Loucy (cell line): ENCODE results near the gene GALT.

Experiments
- H2AFZ ChIP-seq: fragments of 200-600 bp; sonication (generic); 2 replicates; pipeline ENCODE4 v1.6.0; 2016; ENCODE audit warnings: antibody characterized with exemption, mild to moderate bottlenecking, low read length, moderate library complexity
- H3F3A ChIP-seq: fragments of 200-600 bp; 2 replicates; pipeline ENCODE4 v1.6.0; 2016; ENCODE audit warnings: antibody characterized with exemption, low read depth, mild to moderate bottlenecking
- H3K27me3 ChIP-seq: fragments of 200-600 bp; sonication (generic); 2 replicates; pipeline ENCODE4 v1.6.1; 2014; ENCODE audit warnings: low read length, mild to moderate bottlenecking; ENCODE audit not compliant: insufficient read depth, poor library complexity, severe bottlenecking
- H3K36me3 ChIP-seq: fragments of 200-600 bp; sonication (generic); 2 replicates; pipeline ENCODE4 v1.6.1; 2016; ENCODE audit warnings: low read length; ENCODE audit not compliant: insufficient read depth
- H3K4me1 ChIP-seq: fragments of 200-600 bp; sonication (generic); 2 replicates; pipeline ENCODE4 v1.5.1; 2014; ENCODE audit warnings: low read length, mild to moderate bottlenecking; ENCODE audit not compliant: insufficient read depth, poor library complexity, severe bottlenecking
- H3K4me2 ChIP-seq: fragments of 200-600 bp; sonication (generic); 2 replicates; pipeline ENCODE4 v1.6.0; 2014; ENCODE audit warnings: antibody characterized with exemption, low read length, low read depth, mild to moderate bottlenecking; ENCODE audit not compliant: poor library complexity, severe bottlenecking
- H3K4me3 ChIP-seq: fragments of 200-600 bp; sonication (generic); 2 replicates; pipeline ENCODE4 v1.5.1; 2014; ENCODE audit warnings: low read length, mild to moderate bottlenecking, mixed read lengths; ENCODE audit not compliant: poor library complexity, severe bottlenecking
- H3K79me2 ChIP-seq: fragments of 200-600 bp; sonication (generic); 2 replicates; pipeline ENCODE4 v1.6.1; 2014; ENCODE audit warnings: low read length; ENCODE audit not compliant: insufficient read depth
- H3K9ac ChIP-seq: fragments of 200-600 bp; sonication (generic); 2 replicates; pipeline ENCODE4 v1.6.0; 2014; ENCODE audit warnings: mild to moderate bottlenecking, low read depth, low read length, moderate library complexity; ENCODE audit not compliant: poor library complexity, severe bottlenecking
- H3K9me2 ChIP-seq: fragments of 200-600 bp; sonication (generic); replicated peaks from 2 replicates; pipeline ENCODE4 v1.6.1; 2016; ENCODE audit warnings: low read depth, low read length, mixed read lengths
- H3K9me3 ChIP-seq: fragments of 200-600 bp; sonication (generic); 2 replicates; pipeline ENCODE4 v1.6.1; 2014; ENCODE audit warnings: mild to moderate bottlenecking, antibody characterized with exemption, low read length, low read depth; ENCODE audit not compliant: insufficient read depth
- H4K20me1 ChIP-seq: fragments of 200-600 bp; sonication (generic); 2 replicates; pipeline ENCODE4 v1.6.0; 2014; ENCODE audit warnings: antibody characterized with exemption, low read length, mild to moderate bottlenecking; ENCODE audit not compliant: insufficient read depth, poor library complexity, severe bottlenecking
- CTCF ChIP-seq: fragments of 200-600 bp; sonication (generic); conservative IDR thresholded peaks from 2 replicates; pipeline ENCODE4 v1.5.1; 2014; ENCODE audit warnings: mild to moderate bottlenecking, antibody characterized with exemption, low read length
- EZH2phosphoT487 ChIP-seq: fragments of 200-600 bp; IDR thresholded peaks from 2 replicates; pipeline ENCODE4 v1.6.1; 2018; ENCODE audit warnings: antibody characterized with exemption, mild to moderate bottlenecking, moderate library complexity, borderline replicate concordance

The GALT gene

DNA sequence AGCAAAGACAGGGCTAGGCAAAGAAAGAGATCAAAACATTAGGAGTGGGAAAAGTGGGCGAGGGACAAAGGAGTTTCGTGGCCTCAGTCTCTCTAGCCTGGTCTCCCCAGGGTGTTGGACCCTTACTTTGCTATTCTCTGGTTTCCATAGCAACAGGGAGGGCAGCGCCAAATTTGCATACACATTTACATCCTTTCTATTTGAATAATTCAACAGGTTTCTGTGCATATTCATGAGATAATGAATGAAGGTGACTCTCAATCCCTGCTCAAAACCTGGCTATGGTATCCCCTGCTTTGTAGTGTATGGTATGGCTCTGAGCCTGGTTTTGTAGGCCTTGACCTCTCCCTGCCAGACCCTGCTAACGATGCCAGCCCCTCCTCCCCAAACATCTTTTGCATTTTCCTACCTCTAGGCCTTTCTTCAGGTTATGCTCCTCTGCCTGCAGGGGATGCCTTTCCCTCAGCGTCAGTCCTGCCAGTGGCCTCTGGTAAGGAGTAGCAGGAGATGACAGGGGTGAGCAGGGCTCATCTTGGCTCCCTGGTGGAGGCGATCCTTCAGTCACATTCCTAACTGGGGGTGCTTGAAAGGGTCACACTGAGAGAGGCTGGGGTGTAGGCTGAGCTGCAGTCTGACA, 44.4 kb upstream of the GALT start:
- no peaks in the 10 kb centered on the region for H3K4me1 ChIP-seq
- H3K4me3 ChIP-seq: no peak overlapping the region
- H3K9me2 ChIP-seq: no peaks in the 10 kb centered on the region
- no peaks in the 10 kb centered on the region for H3K79me2 ChIP-seq
- no peaks in the 10 kb centered on the region for H4K20me1 ChIP-seq
- no peak overlapping the region for H3K9ac ChIP-seq
- H3K4me2 ChIP-seq: no peak overlapping the region
- H3K9me3 ChIP-seq: no peaks in the 10 kb centered on the region
- H3F3A ChIP-seq: no peaks in the 10 kb centered on the region
- TF ChIP-seq EZH2phosphoT487 (no peak), CTCF (no peak)
- H3K27me3 ChIP-seq: no peaks in the 10 kb centered on the region
- H2AFZ ChIP-seq: no peak overlapping the region
- no peaks in the 10 kb centered on the region for H3K36me3 ChIP-seq

DNA sequence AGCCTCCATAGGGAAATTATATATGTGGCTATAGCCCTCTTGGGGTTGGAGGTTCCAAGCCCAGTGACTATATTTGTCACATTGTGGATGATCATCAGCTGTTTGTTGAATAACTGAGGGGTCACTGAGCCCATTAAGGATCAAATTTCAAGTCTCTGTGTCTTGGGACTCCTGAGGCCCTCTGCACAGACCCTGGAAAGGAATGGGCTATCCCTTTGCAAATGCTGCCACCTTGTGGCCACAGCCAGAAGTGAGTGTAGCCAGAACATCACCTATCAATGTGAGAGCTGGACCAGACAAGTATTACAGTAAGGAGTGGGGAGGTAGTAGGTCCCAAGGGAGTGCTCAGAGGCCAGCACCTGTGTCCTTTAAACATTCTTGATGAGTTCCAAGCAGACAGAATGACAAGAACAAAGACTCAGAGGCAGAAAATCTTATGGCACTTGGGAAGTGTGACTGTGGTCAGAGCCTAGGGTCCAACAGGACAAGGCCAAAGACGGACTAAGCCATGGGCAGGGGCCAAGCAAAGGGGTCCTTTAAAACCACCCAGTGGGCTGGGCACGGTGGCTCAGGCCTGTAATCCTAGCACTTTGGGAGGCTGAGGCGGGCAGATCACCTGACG, 42.8 kb upstream of the GALT start:
- no peaks in the 10 kb centered on the region for H3K27me3 ChIP-seq
- no peaks in the 10 kb centered on the region for H3K79me2 ChIP-seq
- no peaks in the 10 kb centered on the region for H3F3A ChIP-seq
- H2AFZ ChIP-seq: no peak overlapping the region
- H4K20me1 ChIP-seq: no peaks in the 10 kb centered on the region
- no peak overlapping the region for H3K4me2 ChIP-seq
- no peaks in the 10 kb centered on the region for H3K9me3 ChIP-seq
- no peak overlapping the region for H3K4me3 ChIP-seq
- H3K36me3 ChIP-seq: no peaks in the 10 kb centered on the region
- TF ChIP-seq EZH2phosphoT487 (no peak), CTCF (peak; percentile 95)
- no peak overlapping the region for H3K9ac ChIP-seq
- no peaks in the 10 kb centered on the region for H3K9me2 ChIP-seq
- H3K4me1 ChIP-seq: no peaks in the 10 kb centered on the region

GRCh38 chr9:34606190-34606589, 40.3 kb upstream of the GALT start:
- Histone ChIP-seq H3K9me2 (no peaks in the 10 kb centered on the region), H3K27me3 (no peaks in the 10 kb centered on the region)
- TF ChIP-seq EZH2phosphoT487: no peak
- TF ChIP-seq CTCF: no peak

More at GRCh38 chr9:34606190-34606589, 40.3 kb upstream of the GALT start:
- Histone ChIP-seq H3K36me3 (no peaks in the 10 kb centered on the region), H3K4me3 (no peak overlapping the region), H4K20me1 (no peaks in the 10 kb centered on the region), H3K4me2 (no peak overlapping the region), H3K4me1 (peaks cover 10% of the 10 kb centered on the region), H3K9me3 (no peaks in the 10 kb centered on the region), H2AFZ (no peak overlapping the region), H3F3A (no peaks in the 10 kb centered on the region), H3K9ac (no peak overlapping the region), H3K79me2 (peaks cover 13% of the 10 kb centered on the region)
